GM18861 (cell line): ENCODE measurements around the gene NR2C2.
"Not testable (repeated sequence)": the region's sequence is repeated elsewhere in the genome, so short reads cannot be mapped to it uniquely, and the experiment has no call there.

Experiments used
- ATAC-seq: cut with Tn5 transposase; IDR thresholded peaks from one replicate; pipeline ENCODE4 v1.9.1; 2021; ENCODE audit not compliant: unreplicated experiment

NR2C2 gene

GRCh38 chr3:14947100-14947885 lies at the start of gene NR2C2:
NR2C2 (plus strand) TSS chr3:14947583; CDS start chr3:15003915, 56,332 bp downstream.
- peak; percentile 40 for ATAC-seq

- ATAC-seq: no peak
Observed at GRCh38 chr3:14898929-14899328, 48.5 kb upstream of the NR2C2 start.

DNA sequence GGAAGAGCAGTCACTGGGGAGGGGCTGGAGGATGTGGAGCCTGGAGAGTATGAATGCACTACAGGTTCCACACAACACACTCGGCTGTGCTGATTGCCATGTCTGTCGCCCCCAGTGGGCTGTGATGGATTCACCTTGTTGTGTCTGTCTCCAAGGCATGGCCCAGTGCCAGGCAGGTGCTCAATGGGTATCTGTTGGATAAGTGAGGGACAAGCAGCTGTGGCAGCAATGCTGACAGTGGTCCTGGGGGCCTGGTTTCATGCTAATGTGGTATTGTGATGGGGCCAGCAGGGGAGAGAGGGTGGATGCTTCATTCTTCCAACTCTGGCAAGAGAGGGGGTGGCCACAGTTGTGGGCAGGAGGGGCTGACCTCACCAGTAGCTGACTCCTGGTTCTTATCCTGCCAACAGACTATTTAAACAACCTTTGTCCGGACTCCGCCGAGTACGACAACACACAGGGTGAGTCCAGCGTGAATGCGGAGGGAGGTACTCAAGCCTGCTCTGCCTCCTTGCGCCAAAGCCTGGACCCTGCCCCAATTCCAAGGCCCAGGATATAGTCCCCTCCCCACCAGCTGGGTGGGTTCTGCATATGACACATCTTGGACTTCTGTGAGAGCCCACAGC lies 47.3 kb upstream of the NR2C2 start:
- no peak for ATAC-seq

DNA sequence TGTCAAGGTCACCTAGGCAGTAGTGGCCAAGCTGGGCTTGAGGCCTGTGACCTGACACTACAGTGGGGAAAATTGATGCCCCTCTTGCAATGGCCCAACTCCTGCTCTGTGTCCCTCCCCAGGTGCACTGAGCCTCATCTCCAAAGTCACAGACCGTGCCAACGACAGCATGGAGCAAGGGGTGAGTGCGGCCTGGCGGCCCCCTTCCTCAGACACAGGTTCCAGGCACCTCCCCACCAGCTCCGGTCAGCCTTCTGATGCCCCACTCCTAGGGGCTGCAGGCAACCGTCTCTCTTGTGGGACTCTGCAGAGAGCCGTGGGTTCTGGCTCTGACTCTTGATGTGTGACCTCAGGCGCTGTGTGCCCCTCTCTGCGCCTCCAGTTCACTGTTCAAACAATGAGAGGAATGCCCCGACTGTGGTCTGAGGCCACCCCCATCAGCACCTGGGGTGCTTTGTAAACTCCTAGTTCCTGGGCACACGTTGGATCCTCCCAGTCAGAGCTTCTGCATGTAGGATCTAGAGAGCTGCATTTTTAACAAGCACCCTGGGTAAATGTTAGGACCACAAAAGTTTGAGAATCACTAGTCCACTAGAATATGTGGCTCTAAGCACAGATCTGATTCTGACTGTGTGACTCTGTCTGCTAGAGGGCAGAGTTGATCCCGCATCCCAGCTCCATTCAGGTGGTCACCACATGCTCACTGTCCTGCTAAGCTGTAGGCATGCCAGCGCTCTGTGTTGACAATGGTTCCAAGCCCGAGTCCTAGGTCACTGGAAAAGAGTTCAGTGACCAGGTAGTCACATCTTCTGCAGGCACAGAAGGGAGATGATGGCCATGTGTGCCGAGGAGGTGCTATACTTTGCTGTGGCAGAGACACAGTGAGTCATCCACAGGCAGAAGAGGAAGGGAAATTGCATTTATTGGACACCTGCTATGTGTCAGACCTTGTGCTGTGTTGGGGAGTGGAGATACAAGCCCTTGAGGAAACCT lies 46.2 kb upstream of the NR2C2 start:
- no peak for ATAC-seq

DNA sequence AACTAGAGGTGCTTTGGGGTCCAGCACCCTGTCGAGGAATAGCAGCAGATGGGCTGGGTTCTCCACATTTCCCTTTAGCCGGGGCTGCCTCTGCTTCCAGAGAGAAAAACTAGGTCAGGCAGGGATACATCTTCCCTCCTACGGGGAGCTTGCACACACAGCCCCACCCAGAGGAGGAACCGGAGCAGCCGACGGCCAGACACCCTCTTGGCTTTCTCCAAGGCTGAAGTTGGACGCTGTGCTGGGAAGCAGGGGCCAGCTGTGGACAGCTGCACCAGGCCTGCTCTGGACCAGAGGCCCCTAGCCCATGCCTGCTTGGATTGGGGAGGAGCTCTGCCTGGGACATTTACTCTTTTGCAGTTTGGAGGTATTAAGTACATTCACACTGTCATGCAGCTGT lies 44.7 kb upstream of the NR2C2 start:
- ATAC-seq: no peak

GRCh38 chr3:14903501-14903900 lies 43.9 kb upstream of the NR2C2 start:
- ATAC-seq: not testable (repeated sequence)

- no peak for ATAC-seq
Observed at GRCh38 chr3:14905055-14905657, 42.2 kb upstream of the NR2C2 start.

DNA sequence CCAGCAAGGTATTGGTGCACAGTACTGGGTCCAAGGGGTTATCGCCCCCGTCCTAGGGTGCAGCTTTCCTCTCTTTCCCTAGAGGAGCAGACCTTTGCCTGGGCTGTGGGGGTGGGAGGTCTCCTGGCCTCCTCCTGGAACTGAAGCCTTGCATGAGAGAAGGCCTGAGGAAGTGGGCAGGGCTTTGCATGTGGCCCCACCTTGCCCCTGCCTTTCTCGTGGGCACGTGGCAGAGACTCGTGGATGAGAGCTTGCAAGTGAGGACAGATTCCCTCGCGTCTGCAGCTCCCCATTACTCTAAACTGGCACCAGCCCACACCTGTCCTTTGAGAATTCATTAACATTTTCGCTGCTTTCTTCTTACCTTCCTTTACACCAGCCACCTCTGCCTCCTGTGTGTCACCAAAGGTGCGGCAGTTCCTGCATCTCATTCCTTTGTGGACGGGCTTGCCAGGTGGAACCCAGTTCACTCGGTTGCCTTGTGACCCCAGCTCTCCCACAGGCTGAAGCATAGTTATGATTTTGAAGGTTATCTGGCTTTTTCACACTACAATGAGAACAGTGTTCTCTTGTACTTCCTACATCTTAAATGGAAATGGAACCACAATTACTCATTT lies 40.9 kb upstream of the NR2C2 start:
- no peak for ATAC-seq

GRCh38 chr3:14907043-14907966 lies 40.1 kb upstream of the NR2C2 start:
- no peak for ATAC-seq

DNA sequence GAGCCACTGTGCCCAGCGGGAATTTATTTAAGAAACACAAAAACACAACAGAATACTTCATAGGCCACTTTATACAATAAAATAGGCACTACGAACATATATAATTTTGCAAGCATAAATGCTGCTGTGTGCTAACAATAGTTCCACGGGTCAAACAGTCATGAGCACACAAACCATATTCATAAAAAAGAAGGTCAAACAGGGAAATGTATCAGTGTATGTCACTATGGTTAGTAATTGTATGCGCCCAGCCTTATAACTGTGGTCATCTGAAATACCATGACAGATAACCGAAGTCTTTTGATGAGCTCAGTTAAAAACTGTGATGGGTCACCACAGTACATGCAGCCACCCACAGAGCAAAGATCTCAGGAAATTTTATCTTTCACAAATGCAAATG lies 38.1 kb upstream of the NR2C2 start:
- ATAC-seq: no peak

DNA sequence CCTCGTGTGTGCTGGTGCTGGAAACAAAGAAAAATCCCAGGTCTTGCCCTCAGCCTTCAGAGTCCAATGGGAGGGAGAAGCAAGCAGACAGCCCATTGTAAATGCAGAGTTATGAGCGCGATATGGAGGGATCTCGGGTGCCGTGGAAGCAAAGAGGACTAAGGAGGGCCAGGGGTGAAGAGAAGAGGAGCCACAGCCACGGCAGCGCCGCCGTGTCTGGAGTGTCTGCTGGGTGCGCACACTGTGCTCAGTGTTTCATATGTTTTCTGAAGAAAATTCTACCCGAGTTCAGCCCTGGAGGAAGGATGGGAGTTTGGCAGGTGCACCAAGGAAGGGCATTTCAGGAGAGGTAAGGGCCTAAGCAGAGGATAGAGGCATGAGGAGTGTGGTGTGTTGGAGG lies 35.7 kb upstream of the NR2C2 start:
- no peak for ATAC-seq

DNA sequence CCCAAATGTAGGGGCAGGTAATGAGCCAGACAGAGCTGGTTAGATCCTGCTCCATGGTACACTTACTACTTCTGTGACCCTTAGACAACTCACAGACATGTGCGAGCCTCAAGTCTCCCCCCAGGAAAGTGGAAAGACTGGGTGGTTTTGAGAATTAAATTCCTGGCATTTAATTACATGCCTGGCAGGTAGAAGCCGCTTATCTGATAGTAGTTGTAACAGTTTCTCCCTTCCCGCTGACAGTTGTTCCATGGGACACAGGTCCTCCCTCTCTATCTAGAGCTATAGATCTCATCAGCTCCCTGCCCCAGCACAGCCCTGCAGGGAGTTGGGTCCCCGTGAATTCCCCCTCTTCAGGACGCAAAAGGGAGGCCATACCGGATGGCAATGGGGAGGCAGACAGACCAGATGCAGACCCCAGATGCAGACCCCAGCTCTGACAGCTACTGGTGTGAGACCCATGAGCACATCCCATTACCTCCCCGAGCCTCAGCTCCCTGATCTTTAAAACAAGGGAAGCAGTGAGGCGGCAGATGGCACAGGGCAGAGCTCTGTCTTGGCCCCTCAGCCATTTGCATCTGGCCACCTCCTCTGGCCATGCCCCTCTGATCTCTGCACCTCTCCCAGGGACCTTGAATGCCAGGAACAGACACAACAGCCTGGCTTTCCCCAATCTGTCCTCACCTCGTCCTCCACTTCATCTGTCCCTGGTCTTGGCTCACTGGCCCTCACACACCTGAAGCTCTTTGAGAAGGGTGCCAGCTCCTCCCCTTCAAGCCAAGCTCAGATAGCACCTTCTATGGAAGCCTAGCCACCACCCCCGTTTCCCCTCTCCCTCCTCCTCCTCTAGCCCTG lies 34.1 kb upstream of the NR2C2 start:
- ATAC-seq: no peak

GRCh38 chr3:14913926-14914778 lies 33.2 kb upstream of the NR2C2 start:
- ATAC-seq: no peak

- ATAC-seq: no peak
Observed at GRCh38 chr3:14914779-14915117, 32.6 kb upstream of the NR2C2 start.

DNA sequence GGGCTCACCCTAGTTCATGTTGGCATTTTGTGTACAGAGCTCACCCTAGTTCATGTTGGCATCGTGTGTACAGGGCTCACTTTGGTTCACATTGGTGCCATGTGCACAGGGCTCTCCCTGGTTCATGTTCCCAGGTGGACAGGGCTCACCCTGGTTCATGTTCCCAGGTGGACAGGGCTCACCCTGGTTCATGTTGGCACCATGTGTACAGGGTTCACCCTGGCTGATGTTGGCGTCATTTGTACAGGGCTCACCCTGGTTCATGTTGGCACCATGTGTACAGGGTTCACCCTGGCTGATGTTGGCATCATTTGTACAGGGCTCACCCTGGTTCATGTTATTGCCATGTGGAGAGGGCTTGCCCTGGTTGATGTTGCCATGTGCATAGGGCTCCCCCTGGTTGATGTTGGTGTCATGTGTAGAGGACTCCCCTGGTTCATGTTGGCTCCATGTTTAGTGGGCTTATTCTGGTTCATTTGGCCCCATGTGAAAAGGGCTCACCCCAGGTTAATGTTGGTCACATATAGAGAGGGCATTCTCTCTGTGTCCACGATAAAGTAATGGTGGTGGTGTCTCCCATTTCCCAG lies 31.7 kb upstream of the NR2C2 start:
- ATAC-seq: no peak

- no peak for ATAC-seq
Observed at GRCh38 chr3:14918356-14918860, 29.0 kb upstream of the NR2C2 start.

- ATAC-seq: no peak
Observed at GRCh38 chr3:14920536-14920935, 26.8 kb upstream of the NR2C2 start.
